ENCODE measurements around the gene PHACTR2.

- TF ChIP-seq CTCF (IDR thresholded peaks at IDR 0.05), result no peak
- TF ChIP-seq POLR2A (IDR thresholded peaks at IDR 0.05), result no peak
These were observed 1.8 kb upstream of the PHACTR2 start for GRCh38 chr6:143675946-143676345.

Data from heart left ventricle (tissue), 13 donors.